Measurements from ENCODE around the gene PFKFB3.

- TF ChIP-seq, protein P1, sequence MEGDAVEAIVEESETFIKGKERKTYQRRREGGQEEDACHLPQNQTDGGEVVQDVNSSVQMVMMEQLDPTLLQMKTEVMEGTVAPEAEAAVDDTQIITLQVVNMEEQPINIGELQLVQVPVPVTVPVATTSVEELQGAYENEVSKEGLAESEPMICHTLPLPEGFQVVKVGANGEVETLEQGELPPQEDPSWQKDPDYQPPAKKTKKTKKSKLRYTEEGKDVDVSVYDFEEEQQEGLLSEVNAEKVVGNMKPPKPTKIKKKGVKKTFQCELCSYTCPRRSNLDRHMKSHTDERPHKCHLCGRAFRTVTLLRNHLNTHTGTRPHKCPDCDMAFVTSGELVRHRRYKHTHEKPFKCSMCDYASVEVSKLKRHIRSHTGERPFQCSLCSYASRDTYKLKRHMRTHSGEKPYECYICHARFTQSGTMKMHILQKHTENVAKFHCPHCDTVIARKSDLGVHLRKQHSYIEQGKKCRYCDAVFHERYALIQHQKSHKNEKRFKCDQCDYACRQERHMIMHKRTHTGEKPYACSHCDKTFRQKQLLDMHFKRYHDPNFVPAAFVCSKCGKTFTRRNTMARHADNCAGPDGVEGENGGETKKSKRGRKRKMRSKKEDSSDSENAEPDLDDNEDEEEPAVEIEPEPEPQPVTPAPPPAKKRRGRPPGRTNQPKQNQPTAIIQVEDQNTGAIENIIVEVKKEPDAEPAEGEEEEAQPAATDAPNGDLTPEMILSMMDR (IDR thresholded peaks at IDR 0.05; ENCODE audit: low read depth, low read length, poor library complexity, severe bottlenecking): no peak
- TF ChIP-seq EZH2phosphoT487 (IDR thresholded peaks at IDR 0.05; ENCODE audit: borderline replicate concordance, low read length): no peak
Observed at GRCh38 chr10:6171881-6172695, 30.6 kb upstream of the PFKFB3 start.
